GM21529 (cell line): Measurements from ENCODE around the gene TBC1D14.

ENCODE experiments used
- ATAC-seq: cut with Tn5 transposase; IDR thresholded peaks from one replicate; pipeline ENCODE4 v1.9.1; 2021; ENCODE audit not compliant: unreplicated experiment

TBC1D14 gene

DNA sequence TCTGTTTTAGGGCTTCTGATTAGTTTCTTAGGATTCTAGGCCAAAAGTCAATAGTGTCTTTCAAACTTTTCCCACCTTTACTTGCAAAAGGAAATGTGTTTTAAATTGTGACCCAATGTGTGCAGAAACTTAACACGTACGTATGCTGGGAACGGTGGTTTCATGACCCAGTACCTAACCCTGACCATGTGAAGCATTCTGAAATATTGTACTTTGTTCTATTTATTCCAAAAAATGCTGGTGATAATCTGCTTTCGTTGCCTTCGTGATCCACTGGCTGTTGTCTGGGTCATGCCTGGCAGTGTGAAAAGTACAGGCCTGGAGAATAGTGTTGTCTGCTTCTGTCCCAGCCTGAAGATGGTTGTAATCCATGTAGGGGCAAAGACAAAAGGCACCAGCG lies 106.9 kb downstream of the TBC1D14 start:
- ATAC-seq: no peak

DNA sequence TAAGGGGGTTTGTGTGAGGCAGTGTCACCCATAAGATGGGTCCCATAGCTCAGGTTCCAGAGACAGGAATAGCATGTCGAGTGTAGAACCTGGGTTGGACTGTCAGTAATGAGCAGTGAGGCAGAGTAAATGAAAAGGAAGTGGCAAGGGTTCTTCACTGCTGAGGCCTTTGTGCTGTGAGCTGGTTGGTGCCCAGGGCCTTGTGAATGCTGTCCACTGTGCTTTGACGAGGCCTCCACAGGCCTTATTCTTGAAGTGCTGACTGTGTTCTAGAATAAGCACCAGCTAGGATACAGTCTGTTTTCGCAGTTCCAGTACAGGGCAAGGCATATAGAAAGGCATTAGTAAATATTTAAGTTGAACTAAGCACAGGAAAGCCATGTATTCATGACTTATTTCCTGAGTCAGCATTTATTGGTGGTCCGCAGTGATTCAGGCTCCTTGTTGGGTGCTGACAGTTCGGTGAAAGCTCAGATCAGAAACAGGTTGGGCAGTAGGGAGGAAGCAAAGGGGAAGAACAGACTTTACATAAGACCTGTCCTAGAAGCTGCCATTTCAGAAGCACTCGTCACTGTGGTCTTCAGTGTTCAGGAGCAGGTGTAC lies 107.9 kb downstream of the TBC1D14 start:
- ATAC-seq: no peak

DNA sequence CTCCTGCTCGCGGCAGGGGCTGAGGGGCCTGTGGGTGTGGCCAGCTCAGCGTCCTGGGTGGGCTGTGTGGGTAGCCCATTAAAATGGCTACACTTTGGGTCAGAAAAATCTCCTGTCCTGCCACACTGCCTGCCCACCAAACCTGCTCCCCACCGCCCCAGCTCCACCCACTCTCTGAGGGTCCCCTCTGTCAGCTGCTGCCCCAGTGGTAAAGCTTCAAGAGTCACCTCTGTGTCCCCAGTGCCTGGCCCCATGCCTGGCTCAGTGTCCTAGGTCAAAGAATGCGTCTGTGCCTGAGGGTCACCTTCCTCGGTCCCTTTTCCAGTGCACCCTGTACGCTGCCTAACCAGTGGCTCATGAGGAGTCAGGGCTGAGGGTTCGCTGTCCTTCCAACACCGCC lies 108.7 kb downstream of the TBC1D14 start:
- ATAC-seq: no peak

DNA sequence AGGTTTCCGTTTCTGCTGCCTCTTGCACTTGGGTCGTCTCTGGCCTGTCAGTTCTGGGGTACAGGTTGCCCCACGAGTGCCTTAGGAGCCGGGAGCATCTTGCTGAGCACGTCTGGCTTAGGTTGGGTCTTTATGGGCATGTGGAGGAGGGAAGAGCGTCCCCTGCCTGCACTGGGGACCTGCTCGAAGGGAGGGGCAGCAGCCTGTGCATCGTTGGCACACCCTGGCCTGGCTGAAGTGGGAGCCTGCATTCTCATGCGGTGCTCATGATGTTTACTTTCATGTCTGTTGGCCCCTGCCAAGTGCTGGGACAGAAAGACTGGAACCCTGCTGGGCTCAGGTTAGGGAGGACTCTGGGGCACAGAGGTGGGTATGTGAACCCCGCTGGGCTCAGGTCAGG lies 109.7 kb downstream of the TBC1D14 start:
- no peak for ATAC-seq

DNA sequence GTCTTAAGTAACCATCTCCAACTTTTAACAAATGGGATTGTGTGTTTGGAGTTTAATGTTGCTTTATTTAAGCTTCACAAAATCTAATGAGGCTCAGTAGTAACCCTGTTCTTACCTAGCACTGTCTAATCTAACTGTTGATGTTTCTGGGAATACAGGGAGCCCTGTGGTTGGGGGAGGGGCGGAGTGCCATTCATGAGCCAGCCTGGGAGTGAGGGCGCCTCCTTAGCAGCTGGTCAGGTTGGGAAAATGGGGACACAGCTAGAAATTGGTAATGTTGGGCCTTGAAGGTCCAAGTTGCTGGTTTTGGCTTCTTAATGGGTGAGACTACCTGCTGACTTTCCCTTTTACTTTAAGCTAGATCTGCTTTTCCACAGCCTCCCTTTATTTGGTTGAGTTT lies 110.7 kb downstream of the TBC1D14 start:
- no peak for ATAC-seq

DNA sequence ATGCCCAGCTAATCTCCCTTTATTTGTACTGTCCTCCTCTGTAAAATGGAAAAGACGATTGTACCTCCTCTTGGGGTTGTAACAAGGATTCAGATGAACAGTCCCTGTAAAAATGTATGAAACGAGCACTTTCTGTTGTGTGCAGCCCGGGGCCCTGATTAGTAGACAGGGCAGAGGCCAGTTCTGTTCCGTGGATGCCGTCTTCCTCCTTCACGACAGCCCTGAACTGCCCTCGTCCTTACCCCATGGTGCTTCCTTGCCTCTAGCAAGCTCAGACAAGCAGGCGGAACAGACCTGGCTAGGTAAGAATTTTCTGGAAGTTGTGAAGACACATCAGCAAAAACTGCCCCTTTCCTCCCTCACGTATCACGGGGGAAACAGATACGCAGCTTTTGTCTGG lies 111.2 kb downstream of the TBC1D14 start:
- no peak for ATAC-seq

DNA sequence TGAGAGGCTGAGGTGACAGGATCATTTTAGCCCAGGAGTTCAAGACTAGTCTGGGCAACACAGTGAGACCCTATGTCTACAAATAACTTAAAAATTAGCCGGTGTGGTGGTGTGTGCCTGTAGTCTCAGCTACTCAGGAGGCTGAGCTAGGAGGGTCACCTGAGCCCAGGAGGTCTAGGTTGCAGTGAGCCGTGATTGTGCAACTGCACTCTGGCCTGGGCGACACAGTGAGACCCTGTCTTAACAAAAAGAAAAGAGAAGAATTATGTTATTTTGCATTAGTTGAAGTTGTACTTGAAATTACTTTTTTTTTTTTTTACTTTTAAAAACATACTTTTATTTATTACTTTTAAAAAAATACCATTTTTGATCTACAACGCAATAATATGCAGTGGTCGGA lies 111.7 kb downstream of the TBC1D14 start:
- no peak for ATAC-seq

DNA sequence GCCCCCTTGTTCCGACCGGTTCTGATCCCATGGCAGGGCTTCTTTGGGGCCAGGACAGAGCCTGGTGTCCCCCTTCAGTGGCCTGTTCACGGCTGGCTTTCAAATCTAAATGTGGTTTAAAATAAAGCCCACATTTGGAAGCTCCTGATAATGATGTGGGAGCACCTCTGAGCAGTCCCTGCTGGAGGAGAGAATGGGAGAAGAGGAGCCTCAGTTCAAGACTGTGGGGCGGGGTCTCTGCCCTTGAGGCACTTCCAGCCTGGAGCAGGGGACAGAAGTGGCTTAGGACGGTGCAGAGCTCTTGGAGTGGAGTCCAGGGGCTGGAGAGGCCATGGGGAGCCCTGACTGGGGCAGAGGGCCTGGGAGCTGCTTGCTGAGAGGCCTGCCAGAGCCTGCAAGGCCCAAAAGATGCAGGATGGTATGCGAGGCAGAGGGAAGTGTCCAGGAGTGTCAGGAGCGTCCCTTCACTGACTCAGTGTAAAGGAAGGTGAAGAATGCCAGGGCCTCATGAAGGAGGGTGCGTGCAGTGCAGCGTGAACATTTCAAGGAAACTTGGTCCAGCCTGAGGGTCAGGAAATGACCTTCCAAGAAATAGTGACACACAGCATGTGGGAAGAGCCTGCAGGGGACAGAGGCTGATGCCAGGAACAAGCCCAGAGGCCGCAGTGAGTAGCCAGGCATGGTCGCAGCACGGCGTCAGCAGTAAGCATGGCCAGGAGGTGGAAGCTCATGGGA lies 112.5 kb downstream of the TBC1D14 start:
- ATAC-seq: no peak

DNA sequence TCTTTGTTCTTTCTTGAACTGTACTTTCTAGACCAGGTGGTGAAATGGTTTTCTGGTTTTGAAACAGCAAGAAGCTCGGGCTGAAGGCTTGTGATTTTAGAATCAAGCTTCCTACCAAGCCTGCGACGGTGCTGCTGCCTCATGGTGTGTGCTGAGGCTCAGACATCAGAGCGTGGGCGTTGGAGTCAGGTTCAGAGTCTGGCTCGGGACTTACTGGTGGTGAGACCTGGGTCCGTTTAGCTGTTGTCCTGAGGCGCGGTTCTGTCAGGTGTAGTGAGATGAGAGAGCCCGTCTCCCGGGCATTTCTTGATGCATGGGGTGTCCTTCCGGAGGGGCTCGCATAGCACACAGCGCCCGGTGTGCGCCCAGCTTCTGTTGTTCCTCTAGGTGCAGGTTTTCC lies 113.9 kb downstream of the TBC1D14 start:
- no peak for ATAC-seq

DNA sequence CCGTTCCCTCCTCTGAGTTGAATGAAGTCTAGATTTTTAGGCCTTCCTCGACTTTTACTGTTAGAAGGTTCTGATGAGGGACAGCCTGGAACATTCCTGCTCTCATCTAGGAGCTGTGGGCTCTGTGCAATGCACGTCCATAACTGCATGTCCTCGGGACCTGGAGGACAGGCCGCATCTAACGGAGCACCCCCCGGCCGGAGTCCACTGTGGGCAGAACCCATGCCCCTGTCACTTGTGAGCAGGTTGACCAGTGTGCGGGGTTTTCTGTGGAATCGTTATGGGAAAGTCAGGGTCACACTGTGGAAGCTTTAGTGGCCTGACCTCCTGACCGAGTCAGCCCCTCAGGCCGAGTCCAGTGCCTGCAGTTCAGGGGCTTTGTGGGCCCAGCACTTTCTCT lies 114.3 kb downstream of the TBC1D14 start:
- no peak for ATAC-seq

DNA sequence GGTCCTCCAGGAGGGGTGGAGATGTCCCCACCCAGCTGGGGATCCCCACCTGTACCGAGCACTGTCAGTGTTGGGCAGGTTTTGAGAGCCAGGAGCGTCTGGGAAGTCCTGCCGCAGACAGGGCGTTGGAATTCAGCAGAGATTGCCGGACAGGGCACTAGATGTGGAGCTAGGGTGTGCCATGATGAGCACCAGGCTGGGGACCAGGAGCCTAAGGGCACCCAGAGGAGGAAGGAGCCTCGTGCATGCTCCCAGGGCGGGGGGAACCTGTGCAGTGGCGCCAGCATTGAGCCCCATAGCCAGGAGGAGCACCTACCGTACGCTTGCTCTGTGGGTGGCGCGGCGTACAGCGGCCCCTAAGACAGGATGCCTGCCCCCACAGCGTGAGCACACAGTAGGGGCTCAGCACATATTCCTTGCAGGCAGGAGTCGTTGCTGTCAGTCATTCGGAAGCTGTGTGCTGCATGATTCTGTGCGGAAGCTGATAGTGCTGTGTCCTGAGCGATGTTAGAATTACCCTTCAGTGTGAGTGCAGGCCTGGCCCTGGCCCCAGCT lies 114.8 kb downstream of the TBC1D14 start:
- ATAC-seq: no peak

DNA sequence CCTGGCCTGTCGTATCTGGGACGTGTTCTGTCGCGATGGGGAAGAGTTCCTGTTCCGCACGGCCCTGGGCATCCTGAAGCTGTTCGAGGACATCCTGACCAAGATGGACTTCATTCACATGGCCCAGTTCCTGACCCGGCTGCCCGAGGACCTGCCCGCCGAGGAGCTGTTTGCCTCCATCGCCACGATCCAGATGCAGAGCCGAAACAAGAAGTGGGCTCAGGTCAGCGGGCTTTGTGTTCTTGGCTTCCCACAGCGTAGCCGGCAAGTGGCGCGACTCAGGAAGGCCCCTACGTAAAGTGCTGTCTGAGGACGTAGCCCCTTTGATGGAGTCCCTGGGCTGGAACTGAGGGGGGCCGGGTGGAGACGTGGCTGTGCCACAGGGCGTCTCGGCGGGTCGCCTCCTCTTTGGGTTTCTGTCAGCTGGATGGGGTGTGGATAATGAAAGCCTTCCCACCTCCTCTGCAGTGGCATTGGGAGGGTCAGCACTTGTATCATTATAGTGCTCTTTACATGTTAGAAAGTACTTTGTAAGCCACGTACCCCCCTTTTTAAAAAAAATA lies 115.5 kb downstream of the TBC1D14 start:
- no peak for ATAC-seq

DNA sequence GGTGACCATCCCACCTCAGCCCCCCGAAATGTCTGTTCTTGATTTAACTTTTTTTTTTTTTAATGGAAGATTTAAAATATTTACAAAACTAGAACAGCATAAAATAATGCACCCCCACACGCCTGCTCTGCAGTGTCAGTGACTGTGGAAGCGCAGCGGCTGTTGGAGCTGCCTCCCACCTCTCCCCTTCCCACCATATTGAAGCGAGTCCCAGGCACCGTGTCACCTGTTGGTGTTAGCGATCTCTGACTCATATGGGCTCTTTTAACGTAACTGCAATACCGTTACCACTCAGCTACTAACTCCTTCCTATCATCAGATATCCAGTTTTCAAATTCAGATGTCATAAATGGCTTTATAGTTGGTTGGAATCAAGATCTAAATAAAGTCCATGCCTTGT lies 116.5 kb downstream of the TBC1D14 start:
- ATAC-seq: no peak

DNA sequence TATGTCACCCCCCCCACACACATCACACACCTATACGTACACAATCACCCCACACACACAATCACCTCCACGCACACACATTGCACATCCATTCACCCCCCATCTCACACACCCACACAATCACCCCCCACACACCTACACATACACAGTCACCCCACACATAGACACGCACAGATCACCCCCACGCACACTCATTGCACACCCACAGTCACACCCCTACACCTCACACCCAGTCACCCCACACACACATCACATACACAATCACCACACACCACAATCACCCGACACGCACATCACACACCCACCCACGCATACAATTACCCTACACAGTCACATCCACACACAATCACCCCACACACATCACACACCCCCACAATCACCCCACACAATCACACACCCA lies 117.7 kb downstream of the TBC1D14 start:
- no peak for ATAC-seq

DNA sequence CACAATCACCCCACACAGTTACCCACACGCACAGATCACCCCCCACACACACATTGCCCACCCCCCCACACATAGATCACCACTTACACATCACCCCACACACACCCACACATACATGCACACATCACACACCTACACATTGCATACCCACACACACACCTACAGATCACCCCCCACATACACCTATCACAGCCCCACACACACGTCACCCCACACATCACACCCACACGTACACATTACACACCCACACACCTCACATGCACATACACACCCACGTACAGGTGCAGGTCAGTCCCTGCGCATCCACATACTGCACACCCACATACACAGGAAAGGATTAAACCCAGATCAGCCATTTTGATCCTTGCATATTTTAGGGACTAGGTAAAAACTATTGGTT lies 118.3 kb downstream of the TBC1D14 start:
- no peak for ATAC-seq

DNA sequence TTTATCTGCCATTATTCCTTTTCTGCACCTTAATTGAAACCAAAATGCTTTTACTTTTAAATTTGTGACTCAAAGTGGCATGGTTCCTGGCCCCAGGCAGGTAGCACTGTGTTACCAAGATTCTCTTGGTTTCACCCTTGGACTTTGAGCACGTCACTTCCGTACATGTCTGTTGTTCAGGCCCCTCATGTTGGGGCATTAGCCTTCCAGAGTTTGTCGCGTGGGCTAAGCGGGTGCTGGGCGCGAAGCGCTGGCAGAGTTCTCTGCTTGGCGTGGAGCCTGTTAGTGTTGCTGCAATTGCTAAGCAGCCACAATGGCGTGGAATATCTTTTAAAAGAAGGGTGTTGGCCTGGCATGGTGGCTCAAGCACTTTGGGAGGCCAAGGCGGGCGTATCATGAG lies 119.6 kb downstream of the TBC1D14 start:
- ATAC-seq: no peak

DNA sequence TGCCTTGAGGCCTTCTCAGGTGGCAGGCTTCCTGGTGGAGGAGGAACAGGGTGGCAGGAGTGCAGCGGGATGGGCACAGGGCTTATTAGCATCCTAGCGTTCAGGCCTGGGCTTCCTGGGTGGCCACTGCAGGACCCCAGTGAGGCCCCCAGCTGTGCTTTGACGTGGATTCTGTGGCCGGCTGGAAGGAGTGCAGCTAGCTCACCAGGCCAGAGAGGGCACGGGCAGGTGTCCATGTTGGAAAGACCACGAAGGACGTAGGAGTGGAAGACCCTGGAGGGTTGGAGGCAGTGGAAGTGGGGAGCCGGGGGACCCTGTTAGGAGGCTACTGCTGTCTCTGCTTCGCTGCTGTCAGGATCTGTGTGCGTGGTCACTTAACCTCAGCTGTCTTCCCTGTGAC lies 120.3 kb downstream of the TBC1D14 start:
- ATAC-seq: no peak

DNA sequence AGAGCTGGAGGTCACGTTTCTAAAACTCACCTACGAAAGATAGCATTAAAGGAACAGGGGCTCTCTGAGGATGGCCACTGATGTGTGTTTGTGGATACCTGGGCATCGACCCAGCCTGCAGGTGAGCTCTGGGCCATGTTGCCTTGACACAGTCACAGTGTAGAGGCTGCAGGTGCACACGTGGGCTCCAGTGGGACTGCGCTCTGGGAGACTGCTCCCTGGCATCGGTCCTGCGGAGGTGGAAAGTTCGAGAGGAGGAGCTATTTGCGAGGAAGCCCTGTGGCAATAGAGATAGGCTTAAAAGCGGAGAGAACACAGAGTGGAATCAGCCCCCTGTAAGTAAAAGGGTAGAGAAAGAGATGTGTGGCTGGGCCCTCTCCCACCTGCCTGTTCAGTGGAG lies 121.2 kb downstream of the TBC1D14 start:
- ATAC-seq: no peak

DNA sequence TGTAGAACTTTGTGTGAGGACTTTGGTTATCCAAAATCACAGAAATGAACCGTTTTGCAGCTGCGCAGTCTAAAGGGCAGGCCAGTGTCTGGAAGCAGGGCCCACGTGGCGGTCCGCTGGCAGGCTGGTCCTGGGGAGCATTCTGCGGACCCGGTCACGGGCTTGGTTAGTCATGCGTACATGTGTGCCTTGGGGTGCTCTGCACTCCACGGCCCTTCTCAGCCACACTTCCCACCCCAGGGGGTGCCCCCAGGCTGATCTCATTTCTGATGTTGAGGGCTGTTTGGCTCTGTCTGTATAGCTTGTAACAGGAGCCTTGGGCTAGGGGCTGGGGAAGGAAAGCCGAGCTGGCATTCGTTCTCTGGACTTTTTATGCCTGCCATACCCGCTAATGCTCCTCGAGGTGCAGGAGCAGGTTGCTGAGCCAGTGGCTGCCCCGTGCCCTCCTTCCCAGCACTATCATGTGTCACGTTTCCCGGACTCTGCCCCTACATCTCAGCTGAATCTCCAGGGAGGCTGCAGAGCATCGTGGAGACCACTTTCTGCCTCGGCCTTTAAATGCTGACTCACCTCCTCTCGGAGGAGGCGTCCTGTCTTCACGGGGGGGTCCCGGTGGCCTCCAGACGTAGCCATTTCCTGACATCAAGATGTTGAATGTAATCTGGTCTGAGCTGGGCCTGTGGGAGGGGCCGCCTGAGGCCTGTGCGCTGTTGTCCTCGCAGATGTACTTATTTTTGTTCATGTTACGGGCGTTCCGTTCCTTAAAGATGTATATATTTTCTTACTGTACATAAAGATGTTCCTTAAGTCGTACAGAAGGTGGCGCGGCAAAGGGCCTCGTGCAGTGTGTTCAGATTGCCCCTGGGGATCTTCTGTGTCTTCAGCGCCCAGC lies 122.2 kb downstream of the TBC1D14 start:
- no peak for ATAC-seq

DNA sequence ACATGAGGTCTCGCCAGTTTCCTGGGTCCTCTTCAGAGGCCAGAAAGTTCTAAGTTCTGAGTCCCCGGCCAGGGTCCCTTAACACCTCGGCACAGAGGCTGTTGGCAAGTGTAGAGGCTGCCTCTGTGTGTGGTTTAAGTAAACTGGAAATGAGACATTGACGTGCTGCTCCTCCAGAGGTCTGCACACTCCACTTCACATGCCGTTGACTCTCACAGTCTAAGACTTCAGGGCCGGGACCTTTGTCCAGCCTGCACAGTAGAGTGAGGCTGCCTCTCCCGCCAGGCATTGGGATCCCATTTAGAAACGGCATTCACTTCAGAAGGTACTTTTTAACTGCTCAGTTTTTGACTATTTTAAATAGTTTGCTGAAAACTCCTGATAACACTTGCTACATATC lies 123.0 kb downstream of the TBC1D14 start:
- ATAC-seq: no peak

DNA sequence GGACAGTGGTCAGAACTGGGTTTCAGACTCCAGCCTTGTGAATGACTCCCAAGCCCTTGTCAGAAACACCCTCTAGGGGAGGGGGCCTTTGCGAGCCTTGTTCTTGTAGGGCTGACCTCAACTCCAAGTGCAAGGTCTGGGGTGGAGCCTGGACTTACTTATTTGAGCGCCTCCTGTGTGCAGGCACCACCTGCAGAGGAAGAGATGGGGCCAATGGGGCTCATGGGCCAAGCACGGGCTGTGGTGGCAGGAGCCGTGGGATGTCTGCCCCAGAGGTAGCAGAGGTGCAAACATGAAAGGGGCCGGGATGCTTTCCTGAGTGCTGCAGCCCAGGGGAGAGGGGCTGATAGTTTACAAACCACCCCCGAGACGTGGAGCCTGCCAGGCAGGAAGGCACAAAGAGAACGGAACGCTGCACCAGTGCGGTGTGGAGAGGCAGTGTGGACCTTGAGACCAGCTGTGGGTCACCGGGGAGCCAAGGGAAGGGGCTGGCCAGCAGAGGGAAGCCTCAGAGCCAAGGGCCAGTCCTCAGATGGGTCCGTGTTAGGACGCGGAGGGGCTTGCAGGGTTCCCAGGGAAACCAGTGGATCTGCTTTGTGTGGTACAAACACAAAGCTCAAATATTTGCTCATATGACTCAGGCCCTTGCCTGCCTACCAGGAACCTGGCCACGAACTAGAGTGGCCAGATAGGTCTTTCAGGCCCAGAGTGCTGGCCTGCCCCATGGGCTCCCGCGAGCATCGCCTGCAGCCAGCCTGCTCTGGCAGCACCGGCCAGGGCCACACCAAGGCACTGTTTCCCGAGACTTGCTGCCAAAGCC lies 124.8 kb downstream of the TBC1D14 start:
- ATAC-seq: no peak
